Heart left ventricle (tissue), 13 donors: Measurements from ENCODE around the gene ATXN3.

Experiments
- CTCF ChIP-seq, 12 donors: fragments of 200-600 bp; sonication (generic) in 4 of 12; IDR thresholded peaks; one replicate each; pipeline versions ENCODE4 v1.5.0 to v1.8.0; 2018 to 2022; ENCODE audit warnings: antibody characterized with exemption in 12 of 12, mild to moderate bottlenecking in 5 of 12
- POLR2A ChIP-seq, 2 donors: fragments of 450-650 bp; IDR thresholded peaks; one replicate each; pipeline ENCODE4 v1.6.1; 2017; ENCODE audit warnings: antibody characterized with exemption in 2 of 2, mild to moderate bottlenecking in 2 of 2, moderate library complexity in 2 of 2
- donor health status: ischemic (EF 13 %, LVEDD 7.1; RV severe dilation, severe dysfunction).
- donor health status: DM: no; HTN: yes; CAD: no.
- donor health status: DM: no; HTN: no; CAD: no.
- donor health status: ischemic (EF 25% LVEDD 6.9; RV normal size, moderate dysfunction).
- donor health status: ischemic (EF 25% LVEDD 5.7; RV mildly dilated, moderate dysfunction).
- donor health status: ischemic (EF 35%, LVEDD 5.7; RV mildly dilated, moderate dysfunction).
- donor health status: nonischemic (EF 11% LVEDD 7.7; RV severe dilation, severe dysfunction).
- donor health status: DM: yes; HTN: yes; CAD: no.
- donor health status: PGD.
- donor health status: ischemic (EF 29% LVEDD 5.4; RV normal size, mild dysfunction).
- donor health status: nonischemic (EF 23%, LVEDD 6.1; RV moderate dilation, normal function).

- TF ChIP-seq POLR2A (IDR thresholded peaks at IDR 0.05) (peak in 1 of 2 donors; percentile 57), CTCF (IDR thresholded peaks at IDR 0.05) (peak in 1 of 12 donors; percentile 17)
Observed at GRCh38 chr14:92121670-92122350, 15.4 kb upstream of the ATXN3 start, which contains the start of the genes CPSF2 and NDUFB1.
